ENCODE data around the gene MYOG.

MYOG gene

GRCh38 chr1:203090421-203091198 lies 4.8 kb upstream of the MYOG start:
- no peak for DNase-seq (ENCODE audit: low spot score)

- no peak for DNase-seq (ENCODE audit: low spot score)
These were observed 3.8 kb upstream of the MYOG start for GRCh38 chr1:203089651-203090045.

- DNase-seq (ENCODE audit: low spot score): no peak
These were observed 3.3 kb upstream of the MYOG start for GRCh38 chr1:203089001-203089650.

GRCh38 chr1:203088441-203088840 lies 2.6 kb upstream of the MYOG start:
- DNase-seq (ENCODE audit: low spot score): no peak

- no peak for DNase-seq (ENCODE audit: low spot score)
These were observed 1.4 kb upstream of the MYOG start for GRCh38 chr1:203086992-203087763.

GRCh38 chr1:203084588-203085527 lies 954 bp downstream of the MYOG start:
- no peak for DNase-seq (ENCODE audit: low spot score)

- DNase-seq (ENCODE audit: low spot score): no peak
These were observed 2.3 kb downstream of the MYOG start for GRCh38 chr1:203083463-203083921.

- DNase-seq (ENCODE audit: low spot score): no peak
These were observed 3.0 kb downstream of the MYOG start for GRCh38 chr1:203082571-203083462.

GRCh38 chr1:203082231-203082505 lies 3.6 kb downstream of the MYOG start:
- no peak for DNase-seq (ENCODE audit: low spot score)

GRCh38 chr1:203081465-203082230 lies 4.2 kb downstream of the MYOG start:
- no peak for DNase-seq (ENCODE audit: low spot score)

GRCh38 chr1:203080456-203080855 lies 5.4 kb downstream of the MYOG start:
- DNase-seq (ENCODE audit: low spot score): no peak

GRCh38 chr1:203078478-203078877 lies 7.3 kb downstream of the MYOG start:
- no peak for DNase-seq (ENCODE audit: low spot score)

- no peak for DNase-seq (ENCODE audit: low spot score)
These were observed 7.9 kb downstream of the MYOG start for GRCh38 chr1:203077956-203078355.

- DNase-seq (ENCODE audit: low spot score): no peak
These were observed 8.4 kb downstream of the MYOG start for GRCh38 chr1:203077367-203077766.

GRCh38 chr1:203076031-203076511 lies 9.7 kb downstream of the MYOG start:
- no peak for DNase-seq (ENCODE audit: low spot score)

GRCh38 chr1:203075236-203076030 lies 10.4 kb downstream of the MYOG start:
- no peak for DNase-seq (ENCODE audit: low spot score)

GRCh38 chr1:203074610-203075009 lies 11.2 kb downstream of the MYOG start:
- no peak for DNase-seq (ENCODE audit: low spot score)

GRCh38 chr1:203073469-203073868 lies 12.3 kb downstream of the MYOG start:
- DNase-seq (ENCODE audit: low spot score): no peak

- DNase-seq (ENCODE audit: low spot score): no peak
These were observed 12.9 kb downstream of the MYOG start for GRCh38 chr1:203072911-203073310.
